ENCODE measurements around the gene PLCD1. TPM values are rescaled to one million over a fixed set of nuclear protein-coding genes. Genes with fewer than 3 reads are reported as not detected.
"Not testable (repeated sequence)": the region's sequence is repeated elsewhere in the genome, so short reads cannot be mapped to it uniquely, and the experiment has no call there.

Gene PLCD1
- total and polyA plus RNA-seq, 12 donors: 9.7 to 97.3 (median 29.2) TPM

GRCh38 chr3:38062809-38063208, 33.4 kb upstream of the PLCD1 start:
- intact Hi-C loops (cut with DNase I): no loop called here
- no peak overlapping the region for H3K27ac ChIP-seq
- no peaks in the 10 kb centered on the region for H3K4me1 ChIP-seq (replicated peaks in 1 of 2)
- TF ChIP-seq POLR2A (IDR thresholded peaks at IDR 0.05) (no peak), CTCF (IDR thresholded peaks at IDR 0.05) (no peak)
- WGBS, 4 donors: 55 to 87% (median 76%) methylated on average over 1 to 2 of the region's 2 CpGs
- no peak overlapping the region for H3K4me3 ChIP-seq
- DNase-seq: no peak
- no peaks in the 10 kb centered on the region for H3K36me3 ChIP-seq (replicated peaks in 1 of 2)
- no peaks in the 10 kb centered on the region for H3K27me3 ChIP-seq
- H3K9me3 ChIP-seq (replicated peaks in 1 of 3): no peaks in the 10 kb centered on the region

- Histone ChIP-seq H3K9me3 (replicated peaks in 1 of 3) (no peaks in the 10 kb centered on the region), H3K36me3 (replicated peaks in 1 of 2) (no peaks in the 10 kb centered on the region), H3K4me1 (replicated peaks in 1 of 2) (no peaks in the 10 kb centered on the region), H3K27me3 (no peaks in the 10 kb centered on the region), H3K4me3 (no peak overlapping the region), H3K27ac (no peak overlapping the region)
- intact Hi-C loops (cut with DNase I): no loop called here
- TF ChIP-seq CTCF (IDR thresholded peaks at IDR 0.05): no peak
- no peak for TF ChIP-seq POLR2A (IDR thresholded peaks at IDR 0.05)
- DNase-seq: no peak
- WGBS, 4 donors: 83 to 90% (median 86%) methylated on average over 7 of the region's 7 CpGs
Measured at GRCh38 chr3:38059591-38059990, 30.1 kb upstream of the PLCD1 start.

GRCh38 chr3:38059148-38059547, 29.7 kb upstream of the PLCD1 start:
- H3K4me1 ChIP-seq (replicated peaks in 1 of 2): no peaks in the 10 kb centered on the region
- H3K27ac ChIP-seq: no peak overlapping the region

DNA sequence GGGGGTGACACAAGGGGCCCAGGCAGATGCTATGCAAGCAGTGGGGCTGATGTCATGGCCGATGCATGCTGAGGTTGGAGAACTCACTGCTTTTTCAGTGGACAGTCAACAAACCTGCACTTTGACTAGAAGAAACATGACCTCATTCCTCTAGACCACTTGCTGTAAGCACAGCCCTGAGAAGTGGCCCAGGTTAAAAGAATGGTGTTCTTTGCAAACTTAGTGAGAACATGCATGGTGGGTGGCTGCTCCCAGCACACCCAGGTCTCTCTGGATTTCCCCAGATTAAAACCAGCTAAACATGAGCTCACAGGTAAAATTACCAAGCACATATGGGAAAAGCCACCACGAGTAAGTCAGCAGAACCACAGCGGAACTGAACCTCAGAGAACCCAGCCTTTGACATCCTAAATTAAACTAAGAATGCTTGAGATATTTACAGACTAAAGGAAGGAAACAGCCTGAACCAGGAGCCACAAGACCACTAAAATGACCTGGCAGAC, 25.1 kb upstream of the PLCD1 start:
- DNase-seq: no peak
- intact Hi-C loops (cut with DNase I): no loop called here
- 66 to 80% (median 72%) methylated on average over 3 of the region's 3 CpGs for WGBS, 4 donors

More at GRCh38 chr3:38059148-38059547, 29.7 kb upstream of the PLCD1 start:
- H3K36me3 ChIP-seq (replicated peaks in 1 of 2): no peaks in the 10 kb centered on the region
- H3K9me3 ChIP-seq (replicated peaks in 1 of 3): no peaks in the 10 kb centered on the region
- 85 to 95% (median 89%) methylated on average over 1 to 2 of the region's 2 CpGs for WGBS, 4 donors
- H3K27me3 ChIP-seq: no peaks in the 10 kb centered on the region
- DNase-seq: no peak
- intact Hi-C loops (cut with DNase I): no loop called here
- TF ChIP-seq POLR2A (IDR thresholded peaks at IDR 0.05) (no peak), CTCF (IDR thresholded peaks at IDR 0.05) (no peak)
- no peak overlapping the region for H3K4me3 ChIP-seq

GRCh38 chr3:38053813-38054498, 24.5 kb upstream of the PLCD1 start:
- H3K4me3 ChIP-seq; H3K36me3 ChIP-seq (replicated peaks in 1 of 2); H3K27me3 ChIP-seq; H3K9me3 ChIP-seq (replicated peaks in 1 of 3); intact Hi-C loops (cut with DNase I); H3K27ac ChIP-seq; DNase-seq: not testable (repeated sequence)
- H3K4me1 ChIP-seq (replicated peaks in 1 of 2): peaks cover 10 to 12% of the 10 kb centered on the region in 2 donors
- 79 to 93% (median 88%) methylated on average over 7 of the region's 9 CpGs for WGBS, 4 donors

More for the DNA sequence above, 25.1 kb upstream of the PLCD1 start:
- TF ChIP-seq POLR2A (IDR thresholded peaks at IDR 0.05) (no peak), CTCF (IDR thresholded peaks at IDR 0.05) (no peak)
- Histone ChIP-seq H3K36me3 (replicated peaks in 1 of 2) (no peaks in the 10 kb centered on the region), H3K27me3 (no peaks in the 10 kb centered on the region), H3K4me1 (replicated peaks in 1 of 2) (peaks cover 5 to 6% of the 10 kb centered on the region in 2 donors), H3K27ac (no peak overlapping the region), H3K9me3 (replicated peaks in 1 of 3) (no peaks in the 10 kb centered on the region), H3K4me3 (no peak overlapping the region)

DNA sequence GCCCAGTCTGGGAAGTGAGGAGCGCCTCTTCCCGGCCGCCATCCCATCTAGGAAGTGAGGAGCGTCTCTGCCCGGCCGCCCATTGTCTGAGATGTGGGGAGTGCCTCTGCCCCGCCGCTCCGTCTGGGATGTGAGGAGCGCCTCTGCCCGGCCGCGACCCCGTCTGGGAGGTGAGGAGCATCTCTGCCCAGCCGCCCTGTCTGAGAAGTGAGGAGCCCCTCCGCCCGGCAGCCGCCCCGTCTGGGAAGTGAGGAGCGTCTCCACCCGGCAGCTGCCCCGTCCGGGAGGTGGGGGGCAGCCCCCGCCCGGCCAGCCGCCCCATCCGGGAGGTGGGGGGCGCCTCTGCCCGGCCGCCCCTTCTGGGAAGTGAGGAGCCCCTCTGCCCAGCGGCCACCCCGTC, 23.8 kb upstream of the PLCD1 start:
- H3K4me3 ChIP-seq; intact Hi-C loops (cut with DNase I); H3K9me3 ChIP-seq (replicated peaks in 1 of 3); H3K27me3 ChIP-seq; DNase-seq; H3K27ac ChIP-seq; H3K36me3 ChIP-seq (replicated peaks in 1 of 2): not testable (repeated sequence)
- WGBS, 4 donors: 90 to 95% (median 93%) methylated on average over 4 to 24 of the region's 32 CpGs
- peaks cover 10 to 18% of the 10 kb centered on the region in 2 donors for H3K4me1 ChIP-seq (replicated peaks in 1 of 2)
